ENCODE results near the gene DAAM1.

DAAM1 gene

GRCh38 chr14:59363531-59364226 is 175.2 kb downstream of the DAAM1 start:
- Histone ChIP-seq H3K4me2 (ENCODE audit: low read depth, low read length, poor library complexity, severe bottlenecking) (no peak overlapping the region), H3K79me2 (ENCODE audit: insufficient read depth, low read length) (no peaks in the 10 kb centered on the region), H3K9ac (ENCODE audit: low read depth, low read length, poor library complexity, severe bottlenecking) (no peak overlapping the region), H3K36me3 (ENCODE audit: insufficient read depth, low read length) (0 out of 2 replicates have a peak, but pooled peaks cover 2% of the 10 kb centered on the region), H2AFZ (ENCODE audit: low read length) (no peak overlapping the region), H3K9me3 (ENCODE audit: insufficient read depth, low read depth, low read length) (no peaks in the 10 kb centered on the region), H3K27me3 (ENCODE audit: insufficient read depth, low read length, poor library complexity, severe bottlenecking) (no peaks in the 10 kb centered on the region), H3K4me1 (ENCODE audit: insufficient read depth, low read length, poor library complexity, severe bottlenecking) (peaks cover 11% of the 10 kb centered on the region), H3K9me2 (replicated peaks; ENCODE audit: low read depth, low read length) (no peaks in the 10 kb centered on the region), H3F3A (ENCODE audit: low read depth) (no peaks in the 10 kb centered on the region), H3K4me3 (ENCODE audit: low read length, poor library complexity, severe bottlenecking) (no peak overlapping the region), H4K20me1 (ENCODE audit: insufficient read depth, low read length, poor library complexity, severe bottlenecking) (no peaks in the 10 kb centered on the region)
- TF ChIP-seq CTCF (conservative IDR thresholded peaks at IDR 0.05; ENCODE audit: low read length) (no peak), EZH2phosphoT487 (IDR thresholded peaks at IDR 0.05; ENCODE audit: borderline replicate concordance) (no peak)

- Histone ChIP-seq H3K4me1 (ENCODE audit: insufficient read depth, low read length, poor library complexity, severe bottlenecking) (no peaks in the 10 kb centered on the region), H3K4me3 (ENCODE audit: low read length, poor library complexity, severe bottlenecking) (no peak overlapping the region)
These were observed 181.8 kb downstream of the DAAM1 start for GRCh38 chr14:59370158-59370742.

GRCh38 chr14:59371771-59372170 is 183.3 kb downstream of the DAAM1 start:
- TF ChIP-seq EZH2phosphoT487 (IDR thresholded peaks at IDR 0.05; ENCODE audit: borderline replicate concordance) = no peak
- H3K27me3 ChIP-seq (ENCODE audit: insufficient read depth, low read length, poor library complexity, severe bottlenecking) = no peaks in the 10 kb centered on the region
- no peaks in the 10 kb centered on the region for H3F3A ChIP-seq (ENCODE audit: low read depth)
- H3K36me3 ChIP-seq (ENCODE audit: insufficient read depth, low read length) = no peaks in the 10 kb centered on the region
- H4K20me1 ChIP-seq (ENCODE audit: insufficient read depth, low read length, poor library complexity, severe bottlenecking) = no peaks in the 10 kb centered on the region
- no peak overlapping the region for H3K9ac ChIP-seq (ENCODE audit: low read depth, low read length, poor library complexity, severe bottlenecking)
- H3K4me1 ChIP-seq (ENCODE audit: insufficient read depth, low read length, poor library complexity, severe bottlenecking) = no peaks in the 10 kb centered on the region
- H3K4me3 ChIP-seq (ENCODE audit: low read length, poor library complexity, severe bottlenecking) = no peak overlapping the region
- no peaks in the 10 kb centered on the region for H3K9me3 ChIP-seq (ENCODE audit: insufficient read depth, low read depth, low read length)
- no peaks in the 10 kb centered on the region for H3K9me2 ChIP-seq (replicated peaks; ENCODE audit: low read depth, low read length)
- no peak overlapping the region for H2AFZ ChIP-seq (ENCODE audit: low read length)
- H3K79me2 ChIP-seq (ENCODE audit: insufficient read depth, low read length) = no peaks in the 10 kb centered on the region
- no peak overlapping the region for H3K4me2 ChIP-seq (ENCODE audit: low read depth, low read length, poor library complexity, severe bottlenecking)

More at GRCh38 chr14:59370158-59370742, 181.8 kb downstream of the DAAM1 start:
- Histone ChIP-seq H3F3A (ENCODE audit: low read depth) (no peaks in the 10 kb centered on the region), H4K20me1 (ENCODE audit: insufficient read depth, low read length, poor library complexity, severe bottlenecking) (no peaks in the 10 kb centered on the region), H3K4me2 (ENCODE audit: low read depth, low read length, poor library complexity, severe bottlenecking) (no peak overlapping the region), H3K27me3 (ENCODE audit: insufficient read depth, low read length, poor library complexity, severe bottlenecking) (no peaks in the 10 kb centered on the region), H3K36me3 (ENCODE audit: insufficient read depth, low read length) (no peaks in the 10 kb centered on the region), H3K9me3 (ENCODE audit: insufficient read depth, low read depth, low read length) (no peaks in the 10 kb centered on the region), H3K9ac (ENCODE audit: low read depth, low read length, poor library complexity, severe bottlenecking) (no peak overlapping the region), H3K9me2 (replicated peaks; ENCODE audit: low read depth, low read length) (no peaks in the 10 kb centered on the region), H3K79me2 (ENCODE audit: insufficient read depth, low read length) (no peaks in the 10 kb centered on the region), H2AFZ (ENCODE audit: low read length) (no peak overlapping the region)
- TF ChIP-seq CTCF (conservative IDR thresholded peaks at IDR 0.05; ENCODE audit: low read length) (no peak), EZH2phosphoT487 (IDR thresholded peaks at IDR 0.05; ENCODE audit: borderline replicate concordance) (no peak)
